DOHH2 (cell line): ENCODE measurements around the gene SLC52A3.

Experiments used
- EZH2phosphoT487 ChIP-seq: fragments of 200-600 bp; sonication (generic); IDR thresholded peaks from 2 replicates; pipeline ENCODE4 v1.6.1; 2017; ENCODE audit warnings: borderline replicate concordance, mild to moderate bottlenecking, antibody characterized with exemption, low read length, moderate library complexity, mixed read lengths
- TF ChIP-seq, protein P1 (sequence below): fragments of 200-600 bp; sonication (generic); IDR thresholded peaks from one replicate; pipeline ENCODE4 v1.5.1; 2014; ENCODE audit warnings: antibody characterized with exemption, mild to moderate bottlenecking, low read depth, low read length; ENCODE audit not compliant: poor library complexity, severe bottlenecking

- TF ChIP-seq, protein P1, sequence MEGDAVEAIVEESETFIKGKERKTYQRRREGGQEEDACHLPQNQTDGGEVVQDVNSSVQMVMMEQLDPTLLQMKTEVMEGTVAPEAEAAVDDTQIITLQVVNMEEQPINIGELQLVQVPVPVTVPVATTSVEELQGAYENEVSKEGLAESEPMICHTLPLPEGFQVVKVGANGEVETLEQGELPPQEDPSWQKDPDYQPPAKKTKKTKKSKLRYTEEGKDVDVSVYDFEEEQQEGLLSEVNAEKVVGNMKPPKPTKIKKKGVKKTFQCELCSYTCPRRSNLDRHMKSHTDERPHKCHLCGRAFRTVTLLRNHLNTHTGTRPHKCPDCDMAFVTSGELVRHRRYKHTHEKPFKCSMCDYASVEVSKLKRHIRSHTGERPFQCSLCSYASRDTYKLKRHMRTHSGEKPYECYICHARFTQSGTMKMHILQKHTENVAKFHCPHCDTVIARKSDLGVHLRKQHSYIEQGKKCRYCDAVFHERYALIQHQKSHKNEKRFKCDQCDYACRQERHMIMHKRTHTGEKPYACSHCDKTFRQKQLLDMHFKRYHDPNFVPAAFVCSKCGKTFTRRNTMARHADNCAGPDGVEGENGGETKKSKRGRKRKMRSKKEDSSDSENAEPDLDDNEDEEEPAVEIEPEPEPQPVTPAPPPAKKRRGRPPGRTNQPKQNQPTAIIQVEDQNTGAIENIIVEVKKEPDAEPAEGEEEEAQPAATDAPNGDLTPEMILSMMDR: no peak
- no peak for TF ChIP-seq EZH2phosphoT487
Measured at GRCh38 chr20:719068-719467, 49.2 kb downstream of the SLC52A3 start.
